HG03139 (cell line): Measurements from ENCODE around the gene C19orf33.
"Not testable (repeated sequence)": the region's sequence is repeated elsewhere in the genome, so short reads cannot be mapped to it uniquely, and the experiment has no call there.

Experiments used
- ATAC-seq: cut with Tn5 transposase; IDR thresholded peaks from one replicate; pipeline ENCODE4 v1.9.1; 2021; ENCODE audit not compliant: unreplicated experiment

C19orf33 gene

DNA sequence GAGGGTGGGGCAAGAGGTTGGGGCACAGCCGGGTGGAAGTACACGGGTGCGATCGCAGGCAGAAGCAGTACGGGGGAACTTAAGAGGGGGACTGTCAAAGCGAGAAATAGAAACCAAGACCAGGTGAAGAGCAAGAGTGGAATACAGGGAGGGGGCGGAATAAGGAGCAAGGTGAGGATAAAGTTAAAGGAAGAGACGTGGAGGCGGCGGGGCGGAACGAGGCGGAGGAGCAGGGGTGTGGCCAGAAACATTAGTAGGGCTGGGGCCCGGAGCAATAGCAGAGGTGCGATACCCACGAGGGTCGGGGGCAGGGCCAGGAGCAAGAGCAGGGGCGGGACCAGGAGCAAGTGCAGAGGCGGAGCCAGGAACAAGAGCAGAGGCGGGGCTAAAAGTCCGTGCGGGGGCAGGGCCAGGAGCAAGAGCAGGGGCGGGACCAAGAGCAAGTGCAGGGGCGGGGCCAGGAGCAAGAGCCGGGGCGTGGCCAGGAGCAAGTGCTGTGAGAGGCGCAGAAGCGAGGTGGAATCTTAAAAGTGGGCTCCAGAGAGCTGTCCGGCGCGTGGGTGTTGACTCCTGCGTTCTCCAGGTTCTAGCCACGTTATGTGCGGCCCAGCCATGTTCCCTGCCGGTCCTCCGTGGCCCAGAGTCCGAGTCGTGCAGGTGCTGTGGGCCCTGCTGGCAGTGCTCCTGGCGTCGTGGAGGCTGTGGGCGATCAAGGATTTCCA is 32.7 kb downstream of the C19orf33 start:
- ATAC-seq, result peak; percentile 42

DNA sequence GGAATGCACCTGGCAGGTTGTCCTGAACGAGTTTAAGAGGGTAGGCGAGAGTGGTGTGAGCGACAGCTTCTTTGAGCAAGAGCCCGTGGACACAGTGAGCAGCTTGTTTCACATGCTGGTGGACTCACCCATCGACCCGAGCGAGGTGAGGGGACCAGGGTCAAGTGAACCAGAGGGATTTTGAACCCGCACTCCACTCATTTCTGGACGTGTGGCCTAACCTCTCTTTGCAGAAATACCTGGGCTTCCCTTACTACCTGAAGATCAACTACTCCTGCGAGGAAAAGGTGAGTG is 33.3 kb downstream of the C19orf33 start:
- ATAC-seq, result no peak

DNA sequence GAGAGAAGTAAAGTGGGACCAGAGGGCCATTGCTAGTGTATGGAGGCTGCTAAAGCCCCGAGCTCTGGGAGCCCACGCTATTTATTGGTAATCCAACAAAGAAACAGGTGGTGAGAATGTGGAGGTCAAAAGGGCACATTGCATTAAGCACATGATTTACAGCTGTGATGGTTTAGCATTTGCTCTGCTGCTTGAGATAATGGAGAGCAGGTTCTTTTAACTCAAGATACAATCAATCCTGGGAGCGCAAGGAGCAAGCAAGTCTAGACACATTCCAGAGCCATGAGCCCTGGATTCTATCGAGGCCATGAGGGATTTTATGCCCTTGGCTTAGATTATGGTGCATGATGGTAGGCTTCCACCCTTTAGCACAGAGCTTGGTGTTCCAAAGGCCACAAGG is 35.0 kb downstream of the C19orf33 start:
- not testable (repeated sequence) for ATAC-seq

- ATAC-seq, result no peak
These were observed 36.9 kb downstream of the C19orf33 start for GRCh38 chr19:38340927-38341326.

DNA sequence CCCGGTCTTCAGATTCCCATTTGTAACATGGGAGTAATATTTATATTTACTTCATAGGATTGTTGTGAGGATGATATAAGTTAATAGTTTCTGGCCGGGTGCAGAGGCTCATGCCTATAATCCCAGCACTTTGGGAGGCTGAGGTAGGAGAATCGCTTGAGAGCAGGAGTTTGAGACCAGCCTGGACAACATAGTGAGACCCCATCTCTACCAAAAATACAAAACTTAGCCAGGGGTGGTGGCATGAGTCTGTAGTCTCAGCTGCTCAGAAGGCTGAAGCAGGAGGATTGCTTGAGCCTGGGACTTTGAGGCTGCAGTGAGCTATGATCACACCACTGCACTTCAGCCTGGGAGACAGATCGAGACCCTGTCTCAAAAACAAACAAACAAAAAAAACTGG is 42.8 kb downstream of the C19orf33 start:
- no peak for ATAC-seq

GRCh38 chr19:38350883-38351282 is 46.8 kb downstream of the C19orf33 start:
- ATAC-seq, result no peak

DNA sequence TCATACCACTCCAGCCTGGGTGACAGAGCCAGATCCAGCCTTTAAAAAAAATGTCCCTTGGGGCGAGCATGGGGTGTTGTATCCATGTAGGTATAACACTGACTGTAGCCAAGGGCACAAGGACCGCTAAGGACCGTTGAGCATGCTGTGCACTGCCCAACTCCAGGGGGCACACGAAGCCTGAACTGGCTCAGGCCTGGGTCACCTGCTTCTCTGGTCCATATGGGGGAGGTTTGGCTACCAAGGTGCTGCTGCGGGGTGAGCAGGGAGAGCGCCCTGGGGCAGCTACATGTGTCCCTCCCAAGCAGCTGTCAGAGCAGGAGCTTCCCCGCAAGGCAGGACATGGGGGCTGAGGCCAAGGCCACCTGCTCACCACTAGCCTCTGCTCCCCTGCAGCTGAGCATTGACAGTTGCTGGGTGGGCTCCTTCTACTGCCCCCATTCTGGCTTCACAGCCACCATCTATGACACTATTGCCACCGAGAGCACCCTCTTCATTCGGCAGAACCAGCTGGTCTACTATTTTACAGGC is 47.9 kb downstream of the C19orf33 start:
- no peak for ATAC-seq

DNA sequence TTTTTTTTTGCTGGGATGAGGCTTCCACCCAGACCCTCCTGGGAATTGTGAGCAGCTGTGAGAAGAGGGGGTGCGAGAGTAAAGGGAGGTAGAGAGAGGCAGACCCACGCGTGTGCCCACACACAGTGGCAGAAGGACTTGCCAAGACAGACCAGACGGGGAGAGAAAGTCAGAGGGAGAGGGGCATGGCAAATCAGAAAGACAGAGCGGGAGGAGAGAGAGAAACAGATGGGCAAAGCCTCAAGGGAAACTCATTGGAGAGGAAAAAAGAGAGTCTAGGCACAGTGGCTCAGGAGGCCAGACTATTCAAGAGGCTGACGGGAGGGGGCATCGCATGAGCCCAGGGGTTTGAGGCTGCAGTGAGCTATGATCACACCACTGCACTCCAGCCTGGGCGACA is 48.6 kb downstream of the C19orf33 start:
- ATAC-seq, result no peak
